Sigmoid colon (tissue), 4 donors: ENCODE measurements around the gene STRBP.

Source experiments
- EP300 ChIP-seq, 4 donors: sonication (generic); formaldehyde crosslinking; IDR thresholded peaks; one replicate each; pipeline ENCODE4 v1.6.1; 2017; ENCODE audit warnings: antibody characterized with exemption in 4 of 4
- POLR2A ChIP-seq, 2 donors: fragments of 450-650 bp; IDR thresholded peaks; one replicate each; pipeline ENCODE4 v1.6.1; 2016; ENCODE audit warnings: antibody characterized with exemption in 2 of 2, mild to moderate bottlenecking in 2 of 2, moderate library complexity in 2 of 2
- TF ChIP-seq, protein P1 (sequence below), 4 experiments: fragments of 450-650 bp in 3 of 4; fragments of 200-600 bp in 1 of 4; IDR thresholded peaks; one replicate each; pipeline ENCODE4 v1.5.1; 2016 to 2019; ENCODE audit warnings: antibody characterized with exemption in 4 of 4, mild to moderate bottlenecking in 3 of 4, moderate library complexity in 2 of 4

DNA sequence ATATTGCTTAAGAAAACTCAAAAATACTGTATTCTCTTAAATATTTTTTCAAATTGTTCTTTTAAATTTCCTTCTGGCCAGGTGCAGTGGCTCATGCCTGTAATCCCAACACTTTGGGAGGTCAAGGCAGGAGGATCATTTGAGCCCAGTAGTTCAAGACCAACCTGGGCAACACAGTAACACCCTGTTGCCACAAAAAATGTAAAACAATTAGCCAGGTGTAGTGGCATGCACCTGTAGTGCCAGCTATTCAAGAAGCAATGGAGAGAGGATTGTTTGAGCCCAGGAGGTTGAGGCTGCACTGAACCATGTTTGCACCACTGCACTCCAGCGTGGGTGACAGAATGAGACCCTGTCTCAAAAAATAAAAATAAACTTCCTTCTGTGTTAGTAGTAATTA is 94.3 kb downstream of the STRBP start:
- no peak for TF ChIP-seq POLR2A (IDR thresholded peaks at IDR 0.05)
- no peak for TF ChIP-seq EP300 (IDR thresholded peaks at IDR 0.05)
- TF ChIP-seq, protein P1, sequence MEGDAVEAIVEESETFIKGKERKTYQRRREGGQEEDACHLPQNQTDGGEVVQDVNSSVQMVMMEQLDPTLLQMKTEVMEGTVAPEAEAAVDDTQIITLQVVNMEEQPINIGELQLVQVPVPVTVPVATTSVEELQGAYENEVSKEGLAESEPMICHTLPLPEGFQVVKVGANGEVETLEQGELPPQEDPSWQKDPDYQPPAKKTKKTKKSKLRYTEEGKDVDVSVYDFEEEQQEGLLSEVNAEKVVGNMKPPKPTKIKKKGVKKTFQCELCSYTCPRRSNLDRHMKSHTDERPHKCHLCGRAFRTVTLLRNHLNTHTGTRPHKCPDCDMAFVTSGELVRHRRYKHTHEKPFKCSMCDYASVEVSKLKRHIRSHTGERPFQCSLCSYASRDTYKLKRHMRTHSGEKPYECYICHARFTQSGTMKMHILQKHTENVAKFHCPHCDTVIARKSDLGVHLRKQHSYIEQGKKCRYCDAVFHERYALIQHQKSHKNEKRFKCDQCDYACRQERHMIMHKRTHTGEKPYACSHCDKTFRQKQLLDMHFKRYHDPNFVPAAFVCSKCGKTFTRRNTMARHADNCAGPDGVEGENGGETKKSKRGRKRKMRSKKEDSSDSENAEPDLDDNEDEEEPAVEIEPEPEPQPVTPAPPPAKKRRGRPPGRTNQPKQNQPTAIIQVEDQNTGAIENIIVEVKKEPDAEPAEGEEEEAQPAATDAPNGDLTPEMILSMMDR (IDR thresholded peaks at IDR 0.05): no peak
